Fibroblast of lung (primary cell): ENCODE data around the gene JPH3. TPM values are rescaled to one million over a fixed set of nuclear protein-coding genes. Genes with fewer than 3 reads are reported as not detected.

Experiments used
- DNase-seq, 2 donors: peaks; one replicate each; pipeline versions ENCODE4 v3.0.0 to v3.0.0-alpha.2; 2010; ENCODE audit warnings: low read depth in 2 of 2
- H2AFZ ChIP-seq: 2 replicates; pipeline ENCODE4 v1.5.1; 2012; ENCODE audit warnings: low read length, control low read depth, inconsistent platforms
- H3K27ac ChIP-seq: 2 replicates; pipeline ENCODE4 v1.5.1; 2011; ENCODE audit warnings: low read length, control low read depth; ENCODE audit not compliant: insufficient read depth
- H3K27me3 ChIP-seq: 2 replicates; pipeline ENCODE4 v1.5.1; 2011; ENCODE audit warnings: mild to moderate bottlenecking, low read length; ENCODE audit not compliant: control insufficient read depth, insufficient read depth
- H3K36me3 ChIP-seq: 2 replicates; pipeline ENCODE4 v1.5.1; 2011; ENCODE audit warnings: low read length; ENCODE audit not compliant: control insufficient read depth, insufficient read depth
- H3K4me1 ChIP-seq: 2 replicates; pipeline ENCODE4 v1.5.1; 2011; ENCODE audit warnings: low read length; ENCODE audit not compliant: control insufficient read depth, insufficient read depth; ENCODE audit errors: extremely low read depth
- H3K4me2 ChIP-seq: 2 replicates; pipeline ENCODE4 v1.5.1; 2011; ENCODE audit warnings: low read length, control low read depth; ENCODE audit not compliant: insufficient read depth; ENCODE audit errors: extremely low read depth
- H3K4me3 ChIP-seq, 4 experiments: fragments of 200-600 bp in 1 of 4; sonication (generic) in 1 of 4; replicated peaks in 1 of 4; 2 replicates each; pipeline ENCODE4 v1.5.1; 2011 to 2016; ENCODE audit warnings: low read length in 4 of 4, low read depth in 3 of 4, mild to moderate bottlenecking in 3 of 4, control low read depth in 2 of 4, inconsistent platforms in 1 of 4, mixed read lengths in 1 of 4; ENCODE audit not compliant: insufficient read depth in 1 of 4; ENCODE audit errors: control extremely low read depth in 1 of 4
- H3K79me2 ChIP-seq: 2 replicates; pipeline ENCODE4 v1.5.1; 2012; ENCODE audit warnings: mild to moderate bottlenecking, low read length, inconsistent platforms; ENCODE audit not compliant: control insufficient read depth, insufficient read depth
- H3K9ac ChIP-seq: 2 replicates; pipeline ENCODE4 v1.5.1; 2011; ENCODE audit warnings: mild to moderate bottlenecking, low read length, control low read depth; ENCODE audit not compliant: insufficient read depth
- H3K9me3 ChIP-seq: 2 replicates; pipeline ENCODE4 v1.5.1; 2012; ENCODE audit warnings: low read depth, low read length; ENCODE audit not compliant: control insufficient read depth, insufficient read depth
- H4K20me1 ChIP-seq: 2 replicates; pipeline ENCODE4 v1.5.1; 2011; ENCODE audit warnings: low read length; ENCODE audit not compliant: control insufficient read depth, insufficient read depth; ENCODE audit errors: extremely low read depth
- CTCF ChIP-seq, 2 donors: IDR thresholded peaks in 1 of 2; conservative IDR thresholded peaks in 1 of 2; 1 replicate in 1 of 2; 2 replicates in 1 of 2; pipeline ENCODE4 v1.5.1; 2011 to 2012; ENCODE audit warnings: low read length in 2 of 2, control low read depth in 1 of 2, inconsistent platforms in 1 of 2, low read depth in 1 of 2, mild to moderate bottlenecking in 1 of 2
- EZH2 ChIP-seq: IDR thresholded peaks from 2 replicates; pipeline ENCODE4 v1.5.1; 2012; ENCODE audit warnings: low read length, control low read depth, mild to moderate bottlenecking; ENCODE audit errors: missing control alignments
- polyA plus RNA-seq, 2 donors: library from polyadenylated mRNA; depleted of rRNA in 1 of 2; stranded (reverse) in 1 of 2; unstranded in 1 of 2; fragments of >200 nt; gene quantifications; 2 replicates each; pipeline ENCODE4 v1.2.1, GENCODE V29; 2011 to 2012; ENCODE audit warnings: missing spikeins in 1 of 2
- total RNA-seq: library from RNA; depleted of rRNA; stranded (reverse); fragments of >200 nt; gene quantifications from 2 replicates; pipeline ENCODE4 v1.2.1, GENCODE V29; 2014

Gene JPH3
- total and polyA plus RNA-seq, 2 donors (not counting 1 experiment from before 2014, with no cell fraction given) = 0.01 TPM; not detected in 1

- no peak overlapping the region for H3K27ac ChIP-seq
These were observed 22.6 kb upstream of the JPH3 start for GRCh38 chr16:87579691-87580090.

GRCh38 chr16:87580855-87581261 is 21.4 kb upstream of the JPH3 start:
- Histone ChIP-seq H3K27me3 (no peaks in the 10 kb centered on the region), H2AFZ (no peak overlapping the region), H3K9me3 (no peaks in the 10 kb centered on the region), H3K79me2 (no peaks in the 10 kb centered on the region), H3K27ac (no peak overlapping the region), H3K4me1 (peaks cover 25% of the 10 kb centered on the region), H3K9ac (no peak overlapping the region), H4K20me1 (no peaks in the 10 kb centered on the region), H3K4me3 (no peak overlapping the region), H3K36me3 (no peaks in the 10 kb centered on the region), H3K4me2 (no peak overlapping the region)
- peak; percentile 39 to 93 for DNase-seq
- TF ChIP-seq EZH2 = no peak
- no peak for TF ChIP-seq CTCF (conservative IDR thresholded peaks at IDR 0.05 in 1 of 2, IDR thresholded peaks at IDR 0.05 in 1 of 2; ENCODE audit: low read depth in 1 of 2, low read length in 2 of 2)

More at GRCh38 chr16:87579691-87580090, 22.6 kb upstream of the JPH3 start:
- Histone ChIP-seq H3K4me1 (peaks cover 25% of the 10 kb centered on the region), H3K27me3 (peaks cover 2% of the 10 kb centered on the region), H3K9me3 (no peaks in the 10 kb centered on the region), H3K4me2 (no peak overlapping the region), H3K4me3 (no peak overlapping the region), H3K79me2 (no peaks in the 10 kb centered on the region), H3K36me3 (no peaks in the 10 kb centered on the region), H3K9ac (no peak overlapping the region), H2AFZ (no peak overlapping the region), H4K20me1 (no peaks in the 10 kb centered on the region)
- DNase-seq = no peak
- no peak for TF ChIP-seq EZH2

GRCh38 chr16:87581857-87582215 is 20.5 kb upstream of the JPH3 start:
- Histone ChIP-seq H3K27ac (peak overlapping the region; percentile 97), H3K4me1 (peaks cover 25% of the 10 kb centered on the region), H3K79me2 (no peaks in the 10 kb centered on the region), H3K4me2 (peak overlapping the region; percentile 79), H2AFZ (no peak overlapping the region), H3K9me3 (no peaks in the 10 kb centered on the region), H3K4me3 (peak overlapping the region in 3 of 4 experiments; percentile 19 to 20 (median 19)), H3K27me3 (no peaks in the 10 kb centered on the region), H3K9ac (peak overlapping the region; percentile 85), H3K36me3 (no peaks in the 10 kb centered on the region), H4K20me1 (no peaks in the 10 kb centered on the region)
- peak; percentile 98 to 99 for DNase-seq
- TF ChIP-seq CTCF (conservative IDR thresholded peaks at IDR 0.05 in 1 of 2, IDR thresholded peaks at IDR 0.05 in 1 of 2; ENCODE audit: low read depth in 1 of 2, low read length in 2 of 2) (no peak), EZH2 (no peak)
